ENCODE data around the gene ZNF763.

- TF ChIP-seq ZNF274 (IDR thresholded peaks at IDR 0.05; ENCODE audit: low read depth, low read length) (no peak), YY1 (IDR thresholded peaks at IDR 0.05; ENCODE audit: insufficient read depth, insufficient read length) (no peak)
Measured at GRCh38 chr19:11970174-11970573, 5.3 kb downstream of the ZNF763 start.
